ENCODE measurements around the gene WFIKKN2. TPM values are rescaled to one million over a fixed set of nuclear protein-coding genes. Genes with fewer than 3 reads are reported as not detected.
A peak's percentile ranks its signal among the peaks of the same experiment; 100 is the strongest.

Gene WFIKKN2
- total RNA-seq, 1 experiment from 2014 or later: 0.11 TPM

- TF ChIP-seq ZNF425 (CRISPR knock-in tag; conservative IDR thresholded peaks at IDR 0.05) (no peak), ZNF263 (CRISPR knock-in tag; IDR thresholded peaks at IDR 0.05; ENCODE audit: low read depth) (no peak), GTF2I (CRISPR knock-in tag; conservative IDR thresholded peaks at IDR 0.05) (no peak), CBFB (CRISPR knock-in tag; IDR thresholded peaks at IDR 0.05; ENCODE audit: low read depth) (no peak), ATF1 (CRISPR knock-in tag; IDR thresholded peaks at IDR 0.05) (no peak), MYBL2 (CRISPR knock-in tag; IDR thresholded peaks at IDR 0.05) (no peak), TEAD4 (CRISPR knock-in tag; IDR thresholded peaks at IDR 0.05) (no peak), KAT7 (CRISPR knock-in tag; IDR thresholded peaks at IDR 0.05; ENCODE audit: borderline replicate concordance) (no peak), SMAD4 (CRISPR knock-in tag; IDR thresholded peaks at IDR 0.05) (no peak)
- TF ChIP-seq, protein P1, sequence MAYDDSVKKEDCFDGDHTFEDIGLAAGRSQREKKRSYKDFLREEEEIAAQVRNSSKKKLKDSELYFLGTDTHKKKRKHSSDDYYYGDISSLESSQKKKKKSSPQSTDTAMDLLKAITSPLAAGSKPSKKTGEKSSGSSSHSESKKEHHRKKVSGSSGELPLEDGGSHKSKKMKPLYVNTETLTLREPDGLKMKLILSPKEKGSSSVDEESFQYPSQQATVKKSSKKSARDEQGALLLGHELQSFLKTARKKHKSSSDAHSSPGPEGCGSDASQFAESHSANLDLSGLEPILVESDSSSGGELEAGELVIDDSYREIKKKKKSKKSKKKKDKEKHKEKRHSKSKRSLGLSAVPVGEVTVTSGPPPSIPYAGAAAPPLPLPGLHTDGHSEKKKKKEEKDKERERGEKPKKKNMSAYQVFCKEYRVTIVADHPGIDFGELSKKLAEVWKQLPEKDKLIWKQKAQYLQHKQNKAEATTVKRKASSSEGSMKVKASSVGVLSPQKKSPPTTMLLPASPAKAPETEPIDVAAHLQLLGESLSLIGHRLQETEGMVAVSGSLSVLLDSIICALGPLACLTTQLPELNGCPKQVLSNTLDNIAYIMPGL (CRISPR knock-in tag; IDR thresholded peaks at IDR 0.05): no peak
- TF ChIP-seq, protein P2, sequence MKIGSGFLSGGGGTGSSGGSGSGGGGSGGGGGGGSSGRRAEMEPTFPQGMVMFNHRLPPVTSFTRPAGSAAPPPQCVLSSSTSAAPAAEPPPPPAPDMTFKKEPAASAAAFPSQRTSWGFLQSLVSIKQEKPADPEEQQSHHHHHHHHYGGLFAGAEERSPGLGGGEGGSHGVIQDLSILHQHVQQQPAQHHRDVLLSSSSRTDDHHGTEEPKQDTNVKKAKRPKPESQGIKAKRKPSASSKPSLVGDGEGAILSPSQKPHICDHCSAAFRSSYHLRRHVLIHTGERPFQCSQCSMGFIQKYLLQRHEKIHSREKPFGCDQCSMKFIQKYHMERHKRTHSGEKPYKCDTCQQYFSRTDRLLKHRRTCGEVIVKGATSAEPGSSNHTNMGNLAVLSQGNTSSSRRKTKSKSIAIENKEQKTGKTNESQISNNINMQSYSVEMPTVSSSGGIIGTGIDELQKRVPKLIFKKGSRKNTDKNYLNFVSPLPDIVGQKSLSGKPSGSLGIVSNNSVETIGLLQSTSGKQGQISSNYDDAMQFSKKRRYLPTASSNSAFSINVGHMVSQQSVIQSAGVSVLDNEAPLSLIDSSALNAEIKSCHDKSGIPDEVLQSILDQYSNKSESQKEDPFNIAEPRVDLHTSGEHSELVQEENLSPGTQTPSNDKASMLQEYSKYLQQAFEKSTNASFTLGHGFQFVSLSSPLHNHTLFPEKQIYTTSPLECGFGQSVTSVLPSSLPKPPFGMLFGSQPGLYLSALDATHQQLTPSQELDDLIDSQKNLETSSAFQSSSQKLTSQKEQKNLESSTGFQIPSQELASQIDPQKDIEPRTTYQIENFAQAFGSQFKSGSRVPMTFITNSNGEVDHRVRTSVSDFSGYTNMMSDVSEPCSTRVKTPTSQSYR (CRISPR knock-in tag; IDR thresholded peaks at IDR 0.05): no peak
- TF ChIP-seq, protein P3, sequence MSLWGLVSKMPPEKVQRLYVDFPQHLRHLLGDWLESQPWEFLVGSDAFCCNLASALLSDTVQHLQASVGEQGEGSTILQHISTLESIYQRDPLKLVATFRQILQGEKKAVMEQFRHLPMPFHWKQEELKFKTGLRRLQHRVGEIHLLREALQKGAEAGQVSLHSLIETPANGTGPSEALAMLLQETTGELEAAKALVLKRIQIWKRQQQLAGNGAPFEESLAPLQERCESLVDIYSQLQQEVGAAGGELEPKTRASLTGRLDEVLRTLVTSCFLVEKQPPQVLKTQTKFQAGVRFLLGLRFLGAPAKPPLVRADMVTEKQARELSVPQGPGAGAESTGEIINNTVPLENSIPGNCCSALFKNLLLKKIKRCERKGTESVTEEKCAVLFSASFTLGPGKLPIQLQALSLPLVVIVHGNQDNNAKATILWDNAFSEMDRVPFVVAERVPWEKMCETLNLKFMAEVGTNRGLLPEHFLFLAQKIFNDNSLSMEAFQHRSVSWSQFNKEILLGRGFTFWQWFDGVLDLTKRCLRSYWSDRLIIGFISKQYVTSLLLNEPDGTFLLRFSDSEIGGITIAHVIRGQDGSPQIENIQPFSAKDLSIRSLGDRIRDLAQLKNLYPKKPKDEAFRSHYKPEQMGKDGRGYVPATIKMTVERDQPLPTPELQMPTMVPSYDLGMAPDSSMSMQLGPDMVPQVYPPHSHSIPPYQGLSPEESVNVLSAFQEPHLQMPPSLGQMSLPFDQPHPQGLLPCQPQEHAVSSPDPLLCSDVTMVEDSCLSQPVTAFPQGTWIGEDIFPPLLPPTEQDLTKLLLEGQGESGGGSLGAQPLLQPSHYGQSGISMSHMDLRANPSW (CRISPR knock-in tag; conservative IDR thresholded peaks at IDR 0.05; ENCODE audit: low read depth): no peak
- ATAC-seq (peak; percentile 41), DNase-seq (ENCODE audit: low spot score) (no peak)
- POLR2A ChIA-PET: interaction anchor here (0.6 to 1.7 kb wide), 3 partner anchors 18 to 27 kb away, joined by 3 to 5 read pairs (median 4); partner anchors contain the start of gene TOB1
- Mint-ChIP-seq H3K4me1 (peaks cover 24% of the 10 kb centered on the region), H3K27ac (no peak overlapping the region), H3K4me3 (no peak overlapping the region), H3K9me3 (peaks cover 4% of the 10 kb centered on the region), H3K36me3 (peaks cover 4% of the 10 kb centered on the region), H3K27me3 (ENCODE audit: low read depth) (no peaks in the 10 kb centered on the region; the same call in 1 of the 2 replicates)
- CTCF ChIA-PET: interaction anchor here (1.0 to 2.2 kb wide), 3 partner anchors 20 to 72 kb away, joined by 3 to 5 read pairs (median 4); no protein-coding TSS in a partner anchor
Measured at GRCh38 chr17:50884439-50885311, 49.3 kb downstream of the WFIKKN2 start.

DNA sequence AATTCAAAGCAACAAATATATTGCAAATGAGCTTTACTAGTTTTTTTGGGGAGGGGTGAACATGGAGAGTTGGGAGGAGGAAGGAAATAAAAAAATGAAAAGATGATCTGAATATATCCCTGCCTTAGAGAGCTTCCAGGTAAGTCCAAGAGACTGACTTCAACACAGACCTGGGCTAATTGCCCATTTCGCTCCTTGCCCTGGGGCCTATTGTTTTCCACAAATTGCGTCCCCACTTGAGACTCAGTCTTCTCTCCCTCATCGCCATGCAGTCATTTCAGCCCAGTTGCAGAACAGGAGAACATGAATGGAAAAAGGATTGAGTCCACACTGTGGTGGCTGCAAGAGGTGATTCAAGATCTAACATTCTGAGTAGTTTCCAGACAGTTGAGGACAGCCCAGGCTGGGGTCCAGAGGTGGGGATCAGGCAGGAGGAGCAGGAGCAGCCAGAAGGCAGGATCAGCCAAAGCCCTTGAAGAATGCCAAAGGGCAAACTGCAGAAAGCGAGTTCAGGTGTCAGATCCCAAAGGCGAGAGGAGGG lies 52.4 kb downstream of the WFIKKN2 start:
- Mint-ChIP-seq H3K4me3 (no peak overlapping the region), H3K27me3 (ENCODE audit: low read depth) (no peaks in the 10 kb centered on the region), H3K4me1 (peaks cover 41% of the 10 kb centered on the region), H3K27ac (no peak overlapping the region), H3K36me3 (no peaks in the 10 kb centered on the region), H3K9me3 (no peaks in the 10 kb centered on the region)
- ATAC-seq (no peak), DNase-seq (ENCODE audit: low spot score) (no peak)
- CTCF ChIA-PET: interaction anchor here (0.8 to 1.1 kb wide), 2 partner anchors 24 to 105 kb away, joined by 3 to 5 read pairs; no protein-coding TSS in a partner anchor
- POLR2A ChIA-PET: interaction anchor here (1.7 kb wide), 1 partner anchor 21 kb away, joined by 6 read pairs; the partner anchor contains the start of gene TOB1
- TF ChIP-seq, protein P4, sequence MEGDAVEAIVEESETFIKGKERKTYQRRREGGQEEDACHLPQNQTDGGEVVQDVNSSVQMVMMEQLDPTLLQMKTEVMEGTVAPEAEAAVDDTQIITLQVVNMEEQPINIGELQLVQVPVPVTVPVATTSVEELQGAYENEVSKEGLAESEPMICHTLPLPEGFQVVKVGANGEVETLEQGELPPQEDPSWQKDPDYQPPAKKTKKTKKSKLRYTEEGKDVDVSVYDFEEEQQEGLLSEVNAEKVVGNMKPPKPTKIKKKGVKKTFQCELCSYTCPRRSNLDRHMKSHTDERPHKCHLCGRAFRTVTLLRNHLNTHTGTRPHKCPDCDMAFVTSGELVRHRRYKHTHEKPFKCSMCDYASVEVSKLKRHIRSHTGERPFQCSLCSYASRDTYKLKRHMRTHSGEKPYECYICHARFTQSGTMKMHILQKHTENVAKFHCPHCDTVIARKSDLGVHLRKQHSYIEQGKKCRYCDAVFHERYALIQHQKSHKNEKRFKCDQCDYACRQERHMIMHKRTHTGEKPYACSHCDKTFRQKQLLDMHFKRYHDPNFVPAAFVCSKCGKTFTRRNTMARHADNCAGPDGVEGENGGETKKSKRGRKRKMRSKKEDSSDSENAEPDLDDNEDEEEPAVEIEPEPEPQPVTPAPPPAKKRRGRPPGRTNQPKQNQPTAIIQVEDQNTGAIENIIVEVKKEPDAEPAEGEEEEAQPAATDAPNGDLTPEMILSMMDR (IDR thresholded peaks at IDR 0.05): no peak
- TF ChIP-seq ZNF416 (CRISPR knock-in tag; IDR thresholded peaks at IDR 0.05) (no peak), RORB (CRISPR knock-in tag; IDR thresholded peaks at IDR 0.05) (no peak)
- TF ChIP-seq, protein P5, sequence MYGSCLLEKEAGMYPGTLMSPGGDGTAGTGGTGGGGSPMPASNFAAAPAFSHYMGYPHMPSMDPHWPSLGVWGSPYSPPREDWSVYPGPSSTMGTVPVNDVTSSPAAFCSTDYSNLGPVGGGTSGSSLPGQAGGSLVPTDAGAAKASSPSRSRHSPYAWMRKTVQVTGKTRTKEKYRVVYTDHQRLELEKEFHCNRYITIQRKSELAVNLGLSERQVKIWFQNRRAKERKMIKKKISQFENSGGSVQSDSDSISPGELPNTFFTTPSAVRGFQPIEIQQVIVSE (CRISPR knock-in tag; IDR thresholded peaks at IDR 0.05; ENCODE audit: borderline replicate concordance): no peak
